Activated T-helper 2 cell treated with anti-CD3 and anti-CD28 coated beads, Interferon-gamma antibody, Interleukin-2, Interleukin-4, amounts not matched to agents 10 μg/mL and 5 μg/mL and 100 μg/mL, durations not matched to agents 14 hours and 24 hours and 36 hours (primary cell): Measurements from ENCODE around the gene KLHL36. TPM values are rescaled to one million over a fixed set of nuclear protein-coding genes. Genes with fewer than 3 reads are reported as not detected.

ENCODE experiments used
- DNase-seq: peaks from one replicate; pipeline ENCODE4 v3.0.0; 2021; ENCODE audit warnings: low spot score
- H3K27ac Mint-ChIP-seq: one replicate; pipeline ENCODE4 v1.8.0; 2021; ENCODE audit warnings: mixed read lengths
- H3K27me3 Mint-ChIP-seq: one replicate; pipeline ENCODE4 v1.8.0; 2021; ENCODE audit warnings: low read depth, mixed read lengths
- H3K36me3 Mint-ChIP-seq: one replicate; pipeline ENCODE4 v1.8.0; 2021; ENCODE audit warnings: low read depth, mixed read lengths
- H3K4me1 Mint-ChIP-seq: one replicate; pipeline ENCODE4 v1.8.0; 2021; ENCODE audit warnings: low read depth, mixed read lengths
- H3K4me3 Mint-ChIP-seq: one replicate; pipeline ENCODE4 v1.8.0; 2021; ENCODE audit warnings: low read depth, mild to moderate bottlenecking, moderate library complexity, mixed read lengths
- H3K9me3 Mint-ChIP-seq: one replicate; pipeline ENCODE4 v1.8.0; 2021; ENCODE audit warnings: mixed read lengths
- intact Hi-C: fragments of 100-400 bp; cut with micrococcal nuclease; formaldehyde crosslinking; loops from one replicate; pipeline ENCODE4 v1.15.1; 2023
- total RNA-seq: library from RNA; stranded (reverse); gene quantifications from 2 replicates; pipeline ENCODE4 v1.2.3, GENCODE V29; 2022

KLHL36 gene
- total RNA-seq, 1 donor from 2014 or later, result 57.7 TPM

- Mint-ChIP-seq H3K4me1 (peaks cover 36% of the 10 kb centered on the region), H3K27me3 (peaks cover 3% of the 10 kb centered on the region), H3K27ac (peak overlapping the region; percentile 96), H3K4me3 (peak overlapping the region; percentile 94), H3K36me3 (peaks cover 15% of the 10 kb centered on the region), H3K9me3 (no peaks in the 10 kb centered on the region)
- peak; percentile 49 for DNase-seq
- intact Hi-C loops, result loop anchor here (2.0 kb wide), 1 partner anchor 24 kb away; no protein-coding TSS in a partner anchor
Measured at GRCh38 chr16:84700446-84701300, 52.4 kb downstream of the KLHL36 start.

GRCh38 chr16:84703681-84704080 is 55.4 kb downstream of the KLHL36 start:
- no peak overlapping the region for H3K27ac Mint-ChIP-seq
- H3K9me3 Mint-ChIP-seq, result no peaks in the 10 kb centered on the region
- H3K4me1 Mint-ChIP-seq, result peaks cover 39% of the 10 kb centered on the region
- intact Hi-C loops, result no loop called here
- H3K27me3 Mint-ChIP-seq, result no peaks in the 10 kb centered on the region
- no peak overlapping the region for H3K4me3 Mint-ChIP-seq
- DNase-seq, result no peak
- H3K36me3 Mint-ChIP-seq, result peaks cover 21% of the 10 kb centered on the region

GRCh38 chr16:84704253-84704652 is 55.9 kb downstream of the KLHL36 start:
- Mint-ChIP-seq H3K36me3 (peaks cover 26% of the 10 kb centered on the region), H3K4me1 (peaks cover 37% of the 10 kb centered on the region), H3K9me3 (no peaks in the 10 kb centered on the region), H3K27ac (no peak overlapping the region), H3K4me3 (no peak overlapping the region), H3K27me3 (no peaks in the 10 kb centered on the region)
- no peak for DNase-seq
- intact Hi-C loops, result no loop called here

GRCh38 chr16:84706856-84707255 is 58.5 kb downstream of the KLHL36 start:
- no peak overlapping the region for H3K4me3 Mint-ChIP-seq
- no peak for DNase-seq
- intact Hi-C loops, result no loop called here
- H3K27me3 Mint-ChIP-seq, result no peaks in the 10 kb centered on the region
- no peak overlapping the region for H3K27ac Mint-ChIP-seq
- no peaks in the 10 kb centered on the region for H3K9me3 Mint-ChIP-seq
- peaks cover 29% of the 10 kb centered on the region for H3K4me1 Mint-ChIP-seq
- H3K36me3 Mint-ChIP-seq, result peaks cover 33% of the 10 kb centered on the region

GRCh38 chr16:84709609-84710008 is 61.3 kb downstream of the KLHL36 start:
- Mint-ChIP-seq H3K4me3 (no peak overlapping the region), H3K9me3 (no peaks in the 10 kb centered on the region), H3K4me1 (peaks cover 25% of the 10 kb centered on the region), H3K36me3 (peaks cover 24% of the 10 kb centered on the region), H3K27ac (no peak overlapping the region), H3K27me3 (no peaks in the 10 kb centered on the region)
- DNase-seq, result no peak
- intact Hi-C loops, result no loop called here

- peak; percentile 4 for DNase-seq
- Mint-ChIP-seq H3K36me3 (peaks cover 18% of the 10 kb centered on the region), H3K27me3 (no peaks in the 10 kb centered on the region), H3K9me3 (no peaks in the 10 kb centered on the region), H3K27ac (no peak overlapping the region), H3K4me3 (no peak overlapping the region), H3K4me1 (peaks cover 21% of the 10 kb centered on the region)
- intact Hi-C loops, result no loop called here
Measured at GRCh38 chr16:84710686-84711085, 62.4 kb downstream of the KLHL36 start.

Other genes with a start within 250 kb of the KLHL36 start
- gene MEAK7, start 143.9 kb upstream of the KLHL36 start, total RNA-seq, result 15.4 and 19.4 TPM in 2 replicates
- gene COTL1, start 30.4 kb upstream of the KLHL36 start, total RNA-seq, result 478 and 483 TPM in 2 replicates
- gene USP10, start 51.5 kb downstream of the KLHL36 start, total RNA-seq, result 151 and 170 TPM in 2 replicates
- gene CRISPLD2, start 171.5 kb downstream of the KLHL36 start, total RNA-seq, result 0.16 and 0.23 TPM in 2 replicates